ENCODE results near the gene RGS7BP.
"Not testable (repeated sequence)": the region's sequence is repeated elsewhere in the genome, so short reads cannot be mapped to it uniquely, and the experiment has no call there.

The RGS7BP gene

DNA sequence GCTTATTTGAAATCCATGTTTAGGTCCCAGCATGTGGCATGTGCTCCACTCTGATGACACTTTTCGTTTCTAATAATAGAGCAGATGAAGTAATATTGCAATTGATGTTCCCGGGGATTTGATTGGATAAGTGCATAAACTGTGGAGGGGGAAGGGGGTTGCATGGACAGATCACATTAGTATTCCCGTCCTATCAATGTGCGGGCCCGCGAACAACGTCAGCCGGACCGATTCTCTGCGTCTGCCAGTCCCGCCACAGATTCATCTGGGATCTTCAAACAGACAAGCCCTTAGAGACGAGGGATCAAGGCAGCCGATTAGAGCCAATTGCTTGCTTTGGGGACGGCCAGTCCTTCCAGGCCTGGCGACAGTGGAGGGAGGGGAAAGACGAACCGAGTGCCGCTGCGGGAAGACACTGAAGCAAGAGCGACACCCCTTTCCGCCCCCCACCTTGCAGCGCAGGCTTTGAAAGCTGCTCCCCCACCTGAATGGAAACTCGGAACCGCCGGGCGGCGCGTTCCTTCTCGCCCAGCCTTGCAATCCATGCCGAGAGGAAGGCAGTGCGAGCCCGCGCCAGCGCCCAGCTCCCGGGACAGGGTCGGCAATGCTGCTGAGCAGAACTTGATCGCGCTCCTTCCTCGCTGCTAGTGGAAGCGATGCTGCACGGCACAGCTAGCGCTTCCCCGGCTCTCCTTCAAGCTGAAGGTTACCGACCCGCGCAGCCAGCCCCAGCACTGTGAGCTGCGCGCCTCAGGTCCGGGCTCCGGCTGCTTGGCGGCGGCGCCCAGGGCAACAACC, at the start of gene RGS7BP:
Gene RGS7BP, plus strand, starts transcription at position 247 of the 798 bp plus-strand sequence. CDS start 610 bp downstream, outside the sequence.
- DNase-seq: no peak

DNA sequence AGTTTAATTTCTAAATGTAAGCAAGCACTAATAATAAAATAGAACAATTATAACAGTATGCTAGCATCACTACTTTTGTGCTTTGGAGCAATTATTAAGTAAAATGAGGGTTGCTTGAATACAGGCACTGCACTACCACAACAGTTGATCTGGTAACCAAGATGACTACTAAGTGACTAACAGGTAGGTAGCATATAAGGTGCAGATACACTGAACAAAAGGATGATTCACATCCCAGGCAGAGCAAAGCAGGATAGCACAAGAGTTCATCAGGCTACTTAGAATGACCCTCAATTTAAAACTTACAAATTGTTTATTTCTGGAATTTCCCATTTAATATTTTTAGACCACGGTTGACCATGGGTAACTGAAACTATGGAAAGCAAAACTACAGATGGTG, 48.0 kb upstream of the RGS7BP start:
- no peak for DNase-seq

DNA sequence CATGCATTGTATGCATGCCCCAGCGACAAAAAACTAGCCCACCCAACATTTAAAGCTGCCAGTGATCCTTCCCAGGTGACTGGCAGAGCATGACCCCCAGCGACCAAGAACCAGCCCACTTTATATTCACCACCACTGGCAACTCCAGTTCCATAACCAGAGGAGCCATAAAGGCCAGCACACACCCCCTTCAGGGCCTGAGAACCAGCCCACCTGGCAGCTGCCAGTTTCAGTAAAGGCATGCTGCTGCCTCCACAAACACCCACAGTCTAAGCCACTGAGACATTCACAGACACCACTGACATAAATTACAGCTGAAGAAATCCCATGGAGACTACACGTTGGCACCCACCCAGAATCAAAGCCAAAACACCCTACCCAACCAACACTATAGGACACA, 46.9 kb upstream of the RGS7BP start:
- DNase-seq: no peak

DNA sequence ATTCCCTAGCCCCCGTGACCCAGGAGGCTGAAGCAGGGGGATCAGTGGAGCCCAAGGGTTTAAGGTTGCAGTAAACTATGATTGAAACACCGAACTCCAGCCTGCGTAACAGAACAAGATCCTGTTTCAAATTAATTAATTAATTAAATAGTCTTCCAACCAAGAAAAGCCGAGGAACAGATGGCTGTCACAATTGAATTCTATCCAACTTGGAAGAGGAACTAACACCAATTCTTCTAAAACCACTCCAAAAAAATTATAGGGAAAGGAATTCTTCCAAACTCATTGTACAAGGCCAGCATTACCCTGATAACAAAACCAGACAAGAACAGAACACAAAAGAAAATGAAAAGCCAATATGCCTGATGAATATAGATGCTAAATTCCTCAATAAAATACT, 43.4 kb upstream of the RGS7BP start:
- no peak for DNase-seq

DNA sequence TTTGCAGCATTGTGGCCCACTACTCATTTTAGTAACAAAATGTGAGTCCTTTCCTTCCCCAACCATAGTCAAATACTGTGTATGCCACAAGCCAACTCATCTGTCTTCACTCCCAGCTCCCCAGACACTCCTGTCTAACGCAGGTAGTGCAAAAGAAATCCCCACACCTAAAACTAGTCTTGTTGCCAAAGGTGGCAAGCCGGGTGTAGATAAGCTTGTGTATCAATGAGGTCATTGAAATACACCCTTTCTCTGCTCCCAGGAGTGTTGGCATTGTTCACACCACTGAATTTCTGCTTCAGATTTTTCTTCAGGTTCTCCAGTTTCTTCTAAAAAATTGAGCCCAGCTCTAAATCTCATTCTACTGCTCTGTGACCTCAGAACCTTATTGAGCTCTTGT, 19.7 kb upstream of the RGS7BP start:
- no peak for DNase-seq

DNA sequence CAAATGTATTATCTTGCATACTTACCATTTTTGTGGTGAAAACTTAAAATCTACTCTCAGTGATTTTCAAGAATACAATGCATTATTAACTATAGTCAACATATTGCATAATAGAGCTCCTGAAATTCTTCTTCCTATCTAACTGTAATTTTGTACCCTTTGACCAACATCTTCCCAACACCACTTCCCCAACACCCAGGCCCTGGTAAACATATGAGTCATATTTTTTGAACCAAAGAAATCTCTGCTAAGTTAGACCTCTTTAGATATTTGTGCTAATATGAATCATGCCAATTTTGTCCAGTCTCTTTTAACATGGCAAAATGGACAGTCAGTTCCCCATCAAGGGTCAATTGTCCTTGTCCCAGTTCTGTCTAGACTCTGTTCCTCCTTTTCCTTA, 18.5 kb upstream of the RGS7BP start:
- DNase-seq: no peak

DNA sequence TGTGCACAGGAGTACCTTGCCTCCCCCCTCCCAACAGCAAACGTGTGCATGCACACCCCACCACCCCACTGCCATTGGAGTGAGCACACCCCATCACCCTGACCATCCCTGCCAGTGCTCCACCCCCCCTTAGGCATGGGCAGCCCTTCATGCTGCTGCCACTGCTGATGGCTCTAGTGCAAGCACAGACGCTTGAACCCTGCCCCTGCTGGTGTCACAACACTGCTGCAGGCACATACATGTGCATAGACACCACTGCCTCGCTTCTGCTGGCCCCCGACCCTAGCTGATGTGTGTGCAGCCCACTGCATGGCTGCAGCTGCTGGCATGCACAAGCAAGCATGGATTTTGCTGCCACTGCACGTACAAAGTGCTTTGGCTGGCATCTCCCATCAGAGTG, 16.0 kb upstream of the RGS7BP start:
- no peak for DNase-seq

DNA sequence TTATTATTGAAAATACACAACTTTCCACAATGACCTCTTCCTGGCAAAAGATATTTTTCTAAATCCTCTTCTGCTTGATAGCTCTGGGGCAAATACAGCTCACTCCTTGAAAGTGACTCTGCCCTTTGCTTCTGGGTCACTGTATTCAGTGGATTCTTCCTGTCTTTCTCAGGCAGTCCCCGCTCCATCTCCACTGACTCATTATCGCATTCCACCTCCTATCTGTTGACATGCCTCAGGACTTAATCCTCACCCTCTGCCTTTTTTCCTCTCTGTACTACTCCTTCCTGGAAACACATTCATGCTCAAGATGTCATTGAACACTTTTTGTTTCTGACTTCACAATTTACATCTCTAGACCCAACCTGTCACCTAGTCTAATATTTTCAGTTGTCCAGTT, 8.4 kb upstream of the RGS7BP start:
- DNase-seq: no peak

DNA sequence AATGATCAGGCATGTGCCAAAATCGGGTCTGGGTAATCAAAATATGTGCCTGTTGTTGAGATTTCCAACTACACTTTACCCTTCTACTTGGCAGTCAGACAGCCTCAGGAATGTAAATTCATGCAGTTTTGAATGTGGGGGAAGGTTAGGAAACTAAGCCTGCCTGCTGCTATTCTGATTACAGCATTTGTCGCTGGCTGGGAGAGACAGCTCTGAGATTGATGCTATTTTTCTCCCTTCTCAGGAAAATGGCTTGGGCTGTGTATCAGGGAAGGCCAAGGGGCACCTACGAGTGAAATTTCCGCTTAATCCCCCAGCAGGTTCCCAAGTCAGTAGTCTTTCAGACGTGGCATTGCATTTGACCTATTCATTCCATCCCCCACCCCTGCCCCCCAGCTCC, 3.6 kb upstream of the RGS7BP start:
- DNase-seq: no peak

DNA sequence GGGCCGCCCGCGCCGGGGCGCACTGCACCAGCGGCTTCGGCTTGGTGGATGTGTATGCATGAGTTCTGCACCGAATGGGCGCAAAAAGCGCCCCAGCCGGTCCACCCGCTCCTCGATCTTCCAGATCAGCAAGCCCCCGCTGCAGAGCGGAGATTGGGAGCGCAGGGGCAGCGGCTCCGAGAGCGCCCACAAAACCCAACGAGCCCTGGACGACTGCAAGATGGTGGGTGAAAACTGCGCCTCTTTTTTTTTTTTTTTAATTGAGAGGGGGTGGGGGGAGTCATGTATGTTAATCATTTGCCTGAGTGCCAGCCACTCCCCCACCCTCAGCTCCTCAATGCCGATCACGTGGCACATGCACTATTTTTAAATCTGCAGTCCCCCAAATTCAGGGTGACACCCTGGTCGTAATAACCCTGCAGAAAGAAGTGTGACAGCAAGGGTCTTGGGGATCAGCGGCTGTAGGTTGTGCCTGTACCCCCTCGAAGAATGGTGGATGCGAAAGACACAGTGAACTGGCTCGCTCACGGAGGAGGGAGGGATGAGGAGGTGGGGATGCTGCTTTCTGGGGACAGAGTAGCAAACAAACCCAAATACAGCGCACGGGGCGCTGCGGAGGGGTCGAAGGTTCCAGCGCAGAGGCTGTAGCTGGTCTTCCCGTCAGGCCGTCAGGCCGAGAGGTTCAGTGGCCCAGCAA, 900 bp downstream of the RGS7BP start:
- DNase-seq: no peak

DNA sequence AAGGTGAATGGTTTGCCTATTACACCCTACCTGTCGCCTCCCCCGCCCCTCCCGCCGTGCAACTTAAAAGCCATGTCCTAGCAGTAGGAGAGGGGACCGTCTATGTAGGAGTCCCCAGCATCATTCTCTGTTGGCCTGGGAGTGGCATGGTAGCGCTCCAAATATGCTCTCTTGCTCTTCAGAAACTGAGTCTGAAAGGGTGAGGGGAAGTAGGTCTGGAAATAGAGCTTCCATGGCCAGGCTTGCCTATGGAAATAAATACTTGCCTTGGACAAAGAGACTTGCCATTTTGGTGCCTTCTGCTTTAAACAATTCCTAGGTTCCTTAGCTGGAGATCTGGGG, 1.4 kb downstream of the RGS7BP start:
- no peak for DNase-seq

DNA sequence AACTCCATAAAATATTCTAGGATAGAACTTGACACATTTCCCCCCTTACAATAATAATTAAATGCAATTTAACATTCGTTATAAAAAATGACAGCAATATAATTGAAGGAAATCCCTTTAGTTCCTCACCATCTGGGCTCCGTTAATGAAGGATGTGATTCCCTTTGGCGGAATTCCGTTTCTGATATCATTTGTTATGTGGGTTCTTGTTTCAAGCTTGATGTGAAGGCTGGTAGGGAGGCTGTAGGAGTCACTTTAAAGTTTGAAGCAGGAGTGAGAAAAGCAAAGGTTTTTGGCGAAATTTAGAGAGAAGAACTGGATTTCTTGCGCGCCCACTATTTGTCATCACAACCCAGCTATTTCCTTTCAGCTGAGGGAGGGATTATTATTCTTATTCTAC, 4.0 kb downstream of the RGS7BP start:
- DNase-seq: no peak

DNA sequence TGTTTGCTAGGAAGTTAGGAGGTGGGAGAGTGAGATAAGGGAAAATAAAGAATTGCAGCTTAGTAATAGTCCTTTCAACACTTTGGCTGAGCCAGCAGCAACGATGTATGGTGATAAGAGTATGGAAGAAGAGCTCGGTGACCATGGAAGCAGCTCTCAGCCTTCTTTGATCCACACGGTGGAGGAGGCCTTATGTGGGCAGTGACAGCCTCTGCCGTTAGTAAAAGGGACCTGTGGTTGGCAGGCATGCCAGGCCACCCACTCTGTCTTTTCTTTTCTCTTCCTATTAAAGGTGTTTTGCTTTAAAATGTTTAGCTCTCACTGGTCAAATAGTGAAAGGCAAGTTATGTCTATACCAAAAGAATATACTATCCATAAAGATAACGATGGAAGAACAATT, 7.7 kb downstream of the RGS7BP start:
- DNase-seq: no peak

DNA sequence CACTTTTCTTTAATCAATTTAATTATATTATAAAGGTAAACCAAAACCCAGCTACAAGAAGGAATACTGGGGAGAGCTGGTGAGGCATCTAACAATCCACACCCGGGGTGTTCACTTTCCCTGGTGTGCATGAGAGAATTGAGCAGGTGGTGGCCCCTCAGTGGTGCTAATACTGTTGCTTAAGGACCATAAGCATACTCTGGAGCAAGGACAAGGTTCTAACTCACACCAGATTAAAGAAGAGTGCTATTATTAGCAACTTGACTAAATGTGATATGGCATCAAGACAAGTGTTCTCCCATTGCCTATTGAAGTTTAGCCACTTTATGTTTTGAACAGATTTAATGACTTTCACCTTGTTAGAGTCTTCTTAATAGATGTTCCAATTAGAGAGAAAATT, 8.8 kb downstream of the RGS7BP start:
- no peak for DNase-seq

DNA sequence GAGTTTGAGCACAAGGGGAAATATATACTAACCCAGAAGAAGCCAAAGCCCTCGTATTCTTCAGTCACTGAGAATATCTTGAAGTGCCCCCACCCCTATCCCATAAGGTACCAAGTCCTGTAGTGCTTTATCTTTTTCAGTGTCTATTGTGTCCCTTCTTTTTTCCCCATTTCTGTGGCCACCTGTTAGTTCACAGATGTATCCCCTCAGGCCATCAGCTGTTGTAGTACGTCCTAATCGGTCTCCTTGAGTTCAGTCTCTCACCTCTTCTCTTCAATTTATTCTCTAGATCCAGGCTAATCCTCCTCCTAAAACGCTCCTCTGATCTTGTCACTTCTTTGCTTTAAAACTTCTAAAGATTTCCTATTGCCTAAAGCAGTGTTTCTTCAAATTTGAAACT, 10.4 kb downstream of the RGS7BP start:
- DNase-seq: no peak

DNA sequence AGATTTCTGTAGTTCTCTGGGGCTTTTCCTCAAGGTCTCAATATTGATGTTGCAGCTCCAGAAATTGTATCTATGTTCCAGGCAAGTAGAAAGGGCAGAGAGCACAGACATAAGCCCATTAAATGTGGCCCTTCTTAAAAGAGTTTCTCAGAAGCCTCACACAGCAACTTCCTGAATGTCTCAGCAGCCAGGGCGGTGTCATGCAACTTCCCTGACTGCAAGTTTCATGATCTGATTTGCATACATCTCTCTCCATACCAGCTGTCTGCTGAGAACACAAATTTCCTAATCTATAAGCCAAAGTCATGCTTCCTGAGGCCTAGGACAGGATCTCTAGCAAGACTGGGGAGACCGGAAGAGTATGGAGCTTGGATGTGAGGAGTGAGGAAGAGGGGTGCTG, 13.0 kb downstream of the RGS7BP start:
- DNase-seq: no peak

DNA sequence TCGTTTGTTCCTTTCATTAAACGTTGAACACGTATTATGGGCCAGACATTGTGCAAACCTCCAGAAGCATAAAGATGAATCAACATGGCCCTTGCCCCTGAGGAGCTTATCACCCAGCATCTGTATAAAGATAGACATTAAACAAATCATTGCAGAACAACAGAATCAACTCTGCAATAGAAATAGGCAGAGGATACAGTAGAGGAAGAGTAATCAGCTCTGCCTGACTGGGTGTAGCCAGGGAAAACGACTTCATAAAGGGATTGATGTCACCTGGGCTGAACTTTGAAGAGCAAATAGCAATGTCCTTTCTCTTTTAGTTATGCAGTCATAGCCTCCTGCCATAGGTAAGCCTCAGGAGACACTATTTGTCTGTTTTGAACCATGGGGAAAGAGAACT, 13.4 kb downstream of the RGS7BP start:
- no peak for DNase-seq

DNA sequence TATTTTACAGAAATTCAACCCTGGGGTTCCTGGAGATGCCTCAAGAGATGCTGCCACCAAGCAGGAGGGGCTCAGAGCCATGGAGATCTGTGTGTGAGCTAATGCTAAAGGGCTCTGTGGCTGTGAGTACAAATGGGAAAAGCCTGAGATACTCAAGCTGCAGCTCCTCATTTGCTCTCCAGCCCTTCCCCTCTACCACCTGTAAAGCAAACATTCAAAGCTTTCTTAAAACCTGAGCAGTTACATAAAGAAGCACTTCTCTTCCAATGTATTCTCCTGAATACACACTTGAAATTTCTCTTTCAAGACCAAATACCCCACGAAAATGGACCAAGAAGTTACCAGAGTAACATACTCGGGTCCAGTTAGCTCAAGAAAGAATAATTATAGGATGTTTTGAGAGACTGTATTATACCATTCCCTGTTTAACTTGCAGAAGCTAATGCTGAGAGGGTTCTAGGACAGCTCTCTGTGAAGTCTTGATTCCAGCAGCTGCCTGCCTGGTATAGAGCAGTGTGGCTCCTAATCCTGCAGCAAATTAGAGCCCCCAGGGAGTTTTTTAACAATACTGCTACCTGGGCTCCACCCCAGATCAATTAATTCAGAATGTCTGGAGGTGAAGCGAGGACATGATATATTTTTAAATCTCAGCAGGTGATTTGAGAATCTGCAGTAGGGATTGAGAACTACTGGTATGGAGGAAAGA, 21.1 kb downstream of the RGS7BP start:
- no peak for DNase-seq

DNA sequence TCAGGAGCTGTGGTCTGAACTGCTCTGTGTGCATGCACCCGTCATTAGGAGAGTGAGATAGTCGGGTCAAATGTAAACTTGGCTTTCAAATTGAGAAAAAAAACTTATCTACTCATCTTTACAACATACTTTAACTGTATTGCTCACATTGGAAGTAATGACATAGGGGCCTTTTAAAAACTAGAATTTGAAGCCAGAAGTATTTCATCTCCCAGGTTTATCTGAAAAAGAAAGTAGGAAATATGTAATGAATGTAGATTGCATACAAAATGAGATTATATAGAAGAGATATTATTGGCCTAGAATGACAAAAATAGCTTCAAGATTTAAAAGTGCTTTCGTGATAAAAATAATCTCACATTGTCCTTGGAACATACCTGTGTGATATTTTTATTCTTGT, 24.3 kb downstream of the RGS7BP start:
- DNase-seq: no peak

DNA sequence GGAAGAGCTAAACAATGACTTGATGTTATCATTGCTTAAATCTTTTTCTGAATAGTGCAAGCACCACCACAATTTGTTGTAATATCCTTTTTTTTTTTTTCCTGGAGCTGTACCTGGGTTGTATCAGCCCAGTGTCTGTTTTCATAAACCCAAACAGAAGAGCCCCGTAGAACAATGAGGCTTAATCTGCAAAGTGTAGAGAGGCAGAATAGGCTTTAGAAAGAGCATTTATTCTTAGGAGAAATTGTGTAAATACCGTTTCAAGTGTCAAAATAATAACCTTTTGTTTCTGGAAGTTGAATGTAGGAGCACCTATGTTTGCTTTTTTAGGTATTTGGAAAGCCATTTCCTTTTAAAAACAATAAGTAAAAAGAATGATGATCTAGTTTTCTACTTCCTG, 26.4 kb downstream of the RGS7BP start:
- DNase-seq: no peak

DNA sequence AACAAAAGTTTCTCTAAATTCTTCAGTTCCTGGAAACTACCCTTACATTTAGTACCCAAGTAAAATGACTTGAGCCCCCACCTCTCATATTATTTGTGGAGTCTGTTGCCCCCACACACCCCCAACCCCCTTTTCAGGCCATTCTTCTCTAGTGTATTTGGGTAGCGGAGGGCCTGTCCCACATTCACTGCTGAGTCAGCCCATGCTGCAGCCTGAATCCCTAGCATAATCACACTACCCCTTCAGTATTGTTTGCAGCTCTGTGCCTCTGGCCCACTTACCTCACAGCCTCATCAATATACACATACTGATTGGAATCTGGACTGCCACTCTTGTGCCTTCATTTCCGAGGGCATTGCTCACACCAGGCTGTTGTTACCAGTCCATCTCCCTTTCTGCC, 26.8 kb downstream of the RGS7BP start:
- no peak for DNase-seq

DNA sequence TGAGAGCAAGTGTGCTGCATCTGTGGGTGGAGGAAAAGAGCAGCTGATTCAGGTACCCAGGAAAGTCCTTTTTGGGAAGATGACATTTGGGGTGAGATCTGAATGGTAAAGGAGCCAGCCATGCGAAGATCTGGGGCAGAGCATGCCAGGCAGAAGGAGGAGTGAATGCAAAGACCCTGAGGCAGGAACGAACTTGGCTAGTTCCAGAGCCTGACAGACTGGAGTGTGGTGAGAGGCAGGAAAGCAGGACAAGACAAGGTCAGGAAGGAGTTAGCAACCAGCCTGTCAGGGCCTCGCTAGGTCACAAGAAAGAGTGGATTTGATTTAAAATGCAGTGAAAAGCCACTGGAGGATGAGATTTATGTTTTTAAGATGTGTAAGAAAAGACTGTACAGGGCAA, 28.2 kb downstream of the RGS7BP start:
- no peak for DNase-seq

DNA sequence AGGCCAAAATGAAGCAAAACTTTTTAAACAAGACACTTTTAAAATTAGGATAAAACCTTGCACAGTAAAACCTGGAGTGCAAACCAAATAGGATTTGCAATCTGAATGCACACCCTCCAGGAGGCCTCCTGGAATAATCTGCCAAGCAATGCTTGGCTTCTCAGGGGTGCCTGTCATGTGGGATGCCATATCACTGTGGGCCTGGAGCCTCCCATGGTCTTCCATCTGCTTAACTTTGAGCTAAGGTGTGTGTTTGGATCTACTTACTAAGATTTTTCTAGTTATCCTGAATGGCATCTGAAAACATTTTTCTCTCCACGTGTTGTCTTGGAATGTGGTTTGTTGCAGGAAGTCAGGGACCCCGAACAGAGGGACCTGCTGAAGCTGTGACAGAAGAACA, 52.1 kb downstream of the RGS7BP start:
- DNase-seq: no peak

DNA sequence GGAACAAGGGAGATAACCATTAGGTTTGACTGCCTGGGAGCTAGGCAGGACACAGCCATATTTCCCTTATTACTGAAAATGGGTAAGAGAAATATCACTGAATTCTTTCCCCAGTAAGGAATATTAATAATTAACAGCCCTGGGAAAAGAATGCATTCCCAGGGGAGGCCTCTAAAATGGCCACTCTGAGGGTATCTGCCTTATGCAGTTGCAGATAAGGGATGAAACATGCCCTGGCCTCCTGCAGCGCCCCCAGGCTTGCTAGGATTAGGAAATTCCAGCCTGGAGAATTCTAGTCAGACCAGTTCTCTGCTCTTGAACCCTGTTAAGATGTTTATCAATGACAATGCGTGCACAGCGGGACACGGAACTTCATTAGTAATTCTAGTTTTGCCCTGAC, 52.8 kb downstream of the RGS7BP start:
- DNase-seq: not testable (repeated sequence)
